ENCODE measurements around the gene D2HGDH.

- TF ChIP-seq POLR2A (IDR thresholded peaks at IDR 0.05) (no peak), CTCF (IDR thresholded peaks at IDR 0.05) (peak in 2 of 4 experiments; percentile 58 to 59)
Observed at GRCh38 chr2:241701149-241701398, 33.4 kb upstream of the D2HGDH start.
